Central memory CD4-positive, alpha-beta T cell (primary cell): ENCODE measurements around the gene TDRD6.
"Not testable (repeated sequence)": the region's sequence is repeated elsewhere in the genome, so short reads cannot be mapped to it uniquely, and the experiment has no call there.

Experiments
- DNase-seq: peaks from one replicate; pipeline ENCODE4 v3.0.0; 2022

The TDRD6 gene

GRCh38 chr6:46744159-46744725 lies 56.6 kb downstream of the TDRD6 start:
- not testable (repeated sequence) for DNase-seq

- DNase-seq = no peak
These were observed 58.3 kb downstream of the TDRD6 start for GRCh38 chr6:46745973-46746372.

- no peak for DNase-seq
These were observed 59.0 kb downstream of the TDRD6 start, which contains the start of gene ANKRD66 for GRCh38 chr6:46746696-46747095. ANKRD66 (plus strand) TSS chr6:46746933; CDS start chr6:46751949, 5,016 bp downstream.

GRCh38 chr6:46748940-46749503 lies 61.3 kb downstream of the TDRD6 start:
- DNase-seq = no peak

- no peak for DNase-seq
These were observed 62.0 kb downstream of the TDRD6 start for GRCh38 chr6:46749731-46750130.

- DNase-seq = no peak
These were observed 64.0 kb downstream of the TDRD6 start for GRCh38 chr6:46751658-46752057.
